IgD-negative memory B cell (primary cell): ENCODE measurements around the gene PCOLCE2. TPM values are rescaled to one million over a fixed set of nuclear protein-coding genes. Genes with fewer than 3 reads are reported as not detected.

ENCODE experiments used
- H3K27ac Mint-ChIP-seq, 3 donors: one replicate each; pipeline ENCODE4 v1.8.0; 2020 to 2022; ENCODE audit warnings: mild to moderate bottlenecking in 3 of 3, mixed read lengths in 3 of 3, moderate library complexity in 1 of 3
- H3K27me3 Mint-ChIP-seq: one replicate; pipeline ENCODE4 v1.8.0; 2021; ENCODE audit warnings: mixed read lengths
- H3K36me3 Mint-ChIP-seq: one replicate; pipeline ENCODE4 v1.8.0; 2020; ENCODE audit warnings: mild to moderate bottlenecking, mixed read lengths
- H3K4me1 Mint-ChIP-seq, 3 donors: one replicate each; pipeline ENCODE4 v1.8.0; 2020 to 2022; ENCODE audit warnings: mixed read lengths in 3 of 3, mild to moderate bottlenecking in 1 of 3
- H3K4me3 Mint-ChIP-seq, 4 donors: one replicate each; pipeline ENCODE4 v1.8.0; 2020 to 2022; ENCODE audit warnings: mild to moderate bottlenecking in 4 of 4, mixed read lengths in 4 of 4, moderate library complexity in 3 of 4
- H3K9me3 Mint-ChIP-seq, 3 donors: one replicate each; pipeline ENCODE4 v1.8.0; 2020 to 2021; ENCODE audit warnings: mixed read lengths in 3 of 3, mild to moderate bottlenecking in 1 of 3
- polyA plus RNA-seq: library from polyadenylated mRNA; unstranded; fragments of 300-500 nt; fragmentation: Illumina TruSeq; gene quantifications from one replicate; pipeline ENCODE4 v1.2.3, GENCODE V29; 2021

Gene PCOLCE2
- polyA plus RNA-seq, 1 donor from 2014 or later = not detected

- no peak overlapping the region for H3K4me3 Mint-ChIP-seq
- H3K27ac Mint-ChIP-seq = no peak overlapping the region
- no peaks in the 10 kb centered on the region for H3K9me3 Mint-ChIP-seq
- H3K36me3 Mint-ChIP-seq = no peaks in the 10 kb centered on the region
- H3K27me3 Mint-ChIP-seq = peaks cover 8% of the 10 kb centered on the region
- peaks cover 0 to 1% (median 0%) of the 10 kb centered on the region in 3 donors for H3K4me1 Mint-ChIP-seq
Measured at GRCh38 chr3:142863010-142863817, 25.7 kb downstream of the PCOLCE2 start.

GRCh38 chr3:142861926-142862325 lies 27.0 kb downstream of the PCOLCE2 start:
- Mint-ChIP-seq H3K9me3 (no peaks in the 10 kb centered on the region), H3K27me3 (peaks cover 6% of the 10 kb centered on the region), H3K36me3 (no peaks in the 10 kb centered on the region), H3K4me1 (peaks cover 0 to 1% (median 0%) of the 10 kb centered on the region in 3 donors), H3K4me3 (no peak overlapping the region), H3K27ac (no peak overlapping the region)

- no peaks in the 10 kb centered on the region for H3K4me1 Mint-ChIP-seq
- H3K27ac Mint-ChIP-seq = no peak overlapping the region
- H3K9me3 Mint-ChIP-seq = no peaks in the 10 kb centered on the region
- no peak overlapping the region for H3K4me3 Mint-ChIP-seq
- peaks cover 5% of the 10 kb centered on the region for H3K27me3 Mint-ChIP-seq
- H3K36me3 Mint-ChIP-seq = no peaks in the 10 kb centered on the region
Measured at GRCh38 chr3:142858043-142858442, 30.8 kb downstream of the PCOLCE2 start.

GRCh38 chr3:142857056-142857455 lies 31.8 kb downstream of the PCOLCE2 start:
- H3K4me1 Mint-ChIP-seq = no peaks in the 10 kb centered on the region
- H3K27ac Mint-ChIP-seq = no peak overlapping the region
- H3K9me3 Mint-ChIP-seq = no peaks in the 10 kb centered on the region
- peaks cover 2% of the 10 kb centered on the region for H3K27me3 Mint-ChIP-seq
- no peaks in the 10 kb centered on the region for H3K36me3 Mint-ChIP-seq
- H3K4me3 Mint-ChIP-seq = no peak overlapping the region

- Mint-ChIP-seq H3K4me1 (no peaks in the 10 kb centered on the region), H3K36me3 (no peaks in the 10 kb centered on the region), H3K27ac (no peak overlapping the region), H3K4me3 (no peak overlapping the region), H3K9me3 (peaks cover 0 to 2% (median 0%) of the 10 kb centered on the region in 3 donors), H3K27me3 (no peaks in the 10 kb centered on the region)
Measured at GRCh38 chr3:142853270-142854168, 35.4 kb downstream of the PCOLCE2 start.

- no peaks in the 10 kb centered on the region for H3K36me3 Mint-ChIP-seq
- peaks cover 0 to 2% (median 0%) of the 10 kb centered on the region in 3 donors for H3K9me3 Mint-ChIP-seq
- H3K4me3 Mint-ChIP-seq = no peak overlapping the region
- no peaks in the 10 kb centered on the region for H3K4me1 Mint-ChIP-seq
- H3K27ac Mint-ChIP-seq = no peak overlapping the region
- no peaks in the 10 kb centered on the region for H3K27me3 Mint-ChIP-seq
Measured at GRCh38 chr3:142852009-142852408, 36.9 kb downstream of the PCOLCE2 start.

GRCh38 chr3:142850395-142851023 lies 38.4 kb downstream of the PCOLCE2 start:
- Mint-ChIP-seq H3K4me1 (no peaks in the 10 kb centered on the region), H3K4me3 (no peak overlapping the region), H3K36me3 (no peaks in the 10 kb centered on the region), H3K27ac (no peak overlapping the region), H3K27me3 (no peaks in the 10 kb centered on the region), H3K9me3 (peaks cover 0 to 3% (median 0%) of the 10 kb centered on the region in 3 donors)

- H3K4me1 Mint-ChIP-seq = no peaks in the 10 kb centered on the region
- H3K27ac Mint-ChIP-seq = no peak overlapping the region
- no peak overlapping the region for H3K4me3 Mint-ChIP-seq
- H3K9me3 Mint-ChIP-seq = peaks cover 0 to 4% (median 3%) of the 10 kb centered on the region in 3 donors
- no peaks in the 10 kb centered on the region for H3K36me3 Mint-ChIP-seq
- no peaks in the 10 kb centered on the region for H3K27me3 Mint-ChIP-seq
Measured at GRCh38 chr3:142849148-142849547, 39.7 kb downstream of the PCOLCE2 start.

- H3K36me3 Mint-ChIP-seq = no peaks in the 10 kb centered on the region
- H3K4me1 Mint-ChIP-seq = no peaks in the 10 kb centered on the region
- peaks cover 0 to 4% (median 3%) of the 10 kb centered on the region in 3 donors for H3K9me3 Mint-ChIP-seq
- no peak overlapping the region for H3K27ac Mint-ChIP-seq
- H3K4me3 Mint-ChIP-seq = no peak overlapping the region
- no peaks in the 10 kb centered on the region for H3K27me3 Mint-ChIP-seq
Measured at GRCh38 chr3:142846779-142847577, 41.9 kb downstream of the PCOLCE2 start.

GRCh38 chr3:142844339-142844977 lies 44.4 kb downstream of the PCOLCE2 start:
- H3K9me3 Mint-ChIP-seq = peaks cover 0 to 4% (median 3%) of the 10 kb centered on the region in 3 donors
- no peaks in the 10 kb centered on the region for H3K4me1 Mint-ChIP-seq
- no peak overlapping the region for H3K4me3 Mint-ChIP-seq
- peaks cover 4% of the 10 kb centered on the region for H3K27me3 Mint-ChIP-seq
- no peaks in the 10 kb centered on the region for H3K36me3 Mint-ChIP-seq
- H3K27ac Mint-ChIP-seq = no peak overlapping the region

GRCh38 chr3:142839831-142840230 lies 49.1 kb downstream of the PCOLCE2 start:
- H3K27me3 Mint-ChIP-seq = peaks cover 11% of the 10 kb centered on the region
- peaks cover 0 to 4% (median 0%) of the 10 kb centered on the region in 3 donors for H3K9me3 Mint-ChIP-seq
- no peak overlapping the region for H3K4me3 Mint-ChIP-seq
- no peak overlapping the region for H3K27ac Mint-ChIP-seq
- H3K36me3 Mint-ChIP-seq = no peaks in the 10 kb centered on the region
- H3K4me1 Mint-ChIP-seq = no peaks in the 10 kb centered on the region

- Mint-ChIP-seq H3K36me3 (no peaks in the 10 kb centered on the region), H3K4me1 (no peaks in the 10 kb centered on the region), H3K4me3 (no peak overlapping the region), H3K27me3 (peaks cover 13% of the 10 kb centered on the region), H3K9me3 (no peaks in the 10 kb centered on the region), H3K27ac (no peak overlapping the region)
Measured at GRCh38 chr3:142837526-142837925, 51.4 kb downstream of the PCOLCE2 start.

- no peaks in the 10 kb centered on the region for H3K36me3 Mint-ChIP-seq
- H3K9me3 Mint-ChIP-seq = no peaks in the 10 kb centered on the region
- H3K4me3 Mint-ChIP-seq = no peak overlapping the region
- no peaks in the 10 kb centered on the region for H3K4me1 Mint-ChIP-seq
- H3K27me3 Mint-ChIP-seq = peaks cover 13% of the 10 kb centered on the region
- peak overlapping the region in 1 of 3 donors; percentile 7 for H3K27ac Mint-ChIP-seq
Measured at GRCh38 chr3:142828703-142829305, 60.1 kb downstream of the PCOLCE2 start.

GRCh38 chr3:142819179-142819578 lies 69.7 kb downstream of the PCOLCE2 start:
- no peaks in the 10 kb centered on the region for H3K9me3 Mint-ChIP-seq
- H3K36me3 Mint-ChIP-seq = no peaks in the 10 kb centered on the region
- no peak overlapping the region for H3K4me3 Mint-ChIP-seq
- H3K27me3 Mint-ChIP-seq = peaks cover 2% of the 10 kb centered on the region
- H3K27ac Mint-ChIP-seq = peak overlapping the region in 1 of 3 donors; percentile 74
- H3K4me1 Mint-ChIP-seq = no peaks in the 10 kb centered on the region
